Skin of body (tissue), 2 donors: ENCODE measurements around the gene PRRC2A. TPM values are rescaled to one million over a fixed set of nuclear protein-coding genes. Genes with fewer than 3 reads are reported as not detected.
A peak's percentile ranks its signal among the peaks of the same experiment; 100 is the strongest.

Source experiments
- DNase-seq: peaks from one replicate; lab custom pipeline; 2025; lab: John Stamatoyannopoulos, UW
- total RNA-seq: library from RNA; depleted of rRNA; stranded (reverse); fragments of >200 nt; gene quantifications from one replicate; pipeline ENCODE4 v1.2.3, GENCODE V29; 2014

The PRRC2A gene
- total RNA-seq, 1 donor from 2014 or later = 49.6 TPM

- DNase-seq = no peak
Observed at GRCh38 chr6:31645325-31645724, 24.8 kb downstream of the PRRC2A start.

- no peak for DNase-seq
Observed at GRCh38 chr6:31651602-31652191, 31.2 kb downstream of the PRRC2A start.

- DNase-seq = no peak
Observed at GRCh38 chr6:31652925-31653724, 32.6 kb downstream of the PRRC2A start.

- no peak for DNase-seq
Observed at GRCh38 chr6:31654574-31655348, 34.2 kb downstream of the PRRC2A start.

GRCh38 chr6:31655349-31656237, 35.1 kb downstream of the PRRC2A start, which contains the start of gene APOM:
Gene APOM, plus strand, starts transcription at chr6:31655894. Its CDS starts 73 bp downstream, at chr6:31655967.
- no peak for DNase-seq

GRCh38 chr6:31657406-31658157, 37.1 kb downstream of the PRRC2A start:
- DNase-seq = no peak

- DNase-seq = no peak
Observed at GRCh38 chr6:31658158-31658688, 37.7 kb downstream of the PRRC2A start.

GRCh38 chr6:31658983-31659648, 38.6 kb downstream of the PRRC2A start:
- DNase-seq = no peak

- DNase-seq = no peak
Observed at GRCh38 chr6:31659649-31660380, 39.3 kb downstream of the PRRC2A start.

GRCh38 chr6:31660381-31661261, 40.1 kb downstream of the PRRC2A start, which contains the start of gene C6orf47:
Gene C6orf47, minus strand, starts transcription at chr6:31660778. Its CDS starts 831 bp downstream, at chr6:31659947.
- peak; percentile 75 for DNase-seq

- no peak for DNase-seq
Observed at GRCh38 chr6:31661262-31662123, 41.0 kb downstream of the PRRC2A start.

GRCh38 chr6:31662124-31662723, 41.7 kb downstream of the PRRC2A start:
- no peak for DNase-seq

GRCh38 chr6:31663126-31663960, 42.8 kb downstream of the PRRC2A start:
- DNase-seq = no peak

- peak; percentile 41 for DNase-seq
Observed at GRCh38 chr6:31663961-31664789, 43.7 kb downstream of the PRRC2A start.
